Nephron progenitor cell (in vitro differentiated cells): ENCODE results near the gene TICAM2.

Source experiments
- DNase-seq: peaks from one replicate; pipeline ENCODE4 v3.0.0; 2021
- H3K27ac Mint-ChIP-seq: 2 replicates; pipeline ENCODE4 v1.8.0; 2021; ENCODE audit warnings: mild to moderate bottlenecking, moderate library complexity, mixed read lengths
- H3K27me3 Mint-ChIP-seq: 2 replicates; pipeline ENCODE4 v1.8.0; 2021; ENCODE audit warnings: mild to moderate bottlenecking, low read depth, mixed read lengths; ENCODE audit not compliant: poor library complexity
- H3K36me3 Mint-ChIP-seq: 2 replicates; pipeline ENCODE4 v1.8.0; 2021; ENCODE audit warnings: low read depth, mixed read lengths
- H3K4me1 Mint-ChIP-seq: 2 replicates; pipeline ENCODE4 v1.8.0; 2021; ENCODE audit warnings: mixed read lengths
- H3K4me3 Mint-ChIP-seq: 2 replicates; pipeline ENCODE4 v1.8.0; 2021; ENCODE audit warnings: mild to moderate bottlenecking, moderate library complexity, mixed read lengths
- H3K9me3 Mint-ChIP-seq: 2 replicates; pipeline ENCODE4 v1.8.0; 2021; ENCODE audit warnings: mild to moderate bottlenecking, moderate library complexity, mixed read lengths
- TF ChIP-seq, protein P1 (sequence below): fragments of 200-600 bp; sonication (generic); IDR thresholded peaks from 2 replicates; pipeline ENCODE4 v1.5.0; 2021; ENCODE audit warnings: antibody characterized with exemption

The TICAM2 gene

DNA sequence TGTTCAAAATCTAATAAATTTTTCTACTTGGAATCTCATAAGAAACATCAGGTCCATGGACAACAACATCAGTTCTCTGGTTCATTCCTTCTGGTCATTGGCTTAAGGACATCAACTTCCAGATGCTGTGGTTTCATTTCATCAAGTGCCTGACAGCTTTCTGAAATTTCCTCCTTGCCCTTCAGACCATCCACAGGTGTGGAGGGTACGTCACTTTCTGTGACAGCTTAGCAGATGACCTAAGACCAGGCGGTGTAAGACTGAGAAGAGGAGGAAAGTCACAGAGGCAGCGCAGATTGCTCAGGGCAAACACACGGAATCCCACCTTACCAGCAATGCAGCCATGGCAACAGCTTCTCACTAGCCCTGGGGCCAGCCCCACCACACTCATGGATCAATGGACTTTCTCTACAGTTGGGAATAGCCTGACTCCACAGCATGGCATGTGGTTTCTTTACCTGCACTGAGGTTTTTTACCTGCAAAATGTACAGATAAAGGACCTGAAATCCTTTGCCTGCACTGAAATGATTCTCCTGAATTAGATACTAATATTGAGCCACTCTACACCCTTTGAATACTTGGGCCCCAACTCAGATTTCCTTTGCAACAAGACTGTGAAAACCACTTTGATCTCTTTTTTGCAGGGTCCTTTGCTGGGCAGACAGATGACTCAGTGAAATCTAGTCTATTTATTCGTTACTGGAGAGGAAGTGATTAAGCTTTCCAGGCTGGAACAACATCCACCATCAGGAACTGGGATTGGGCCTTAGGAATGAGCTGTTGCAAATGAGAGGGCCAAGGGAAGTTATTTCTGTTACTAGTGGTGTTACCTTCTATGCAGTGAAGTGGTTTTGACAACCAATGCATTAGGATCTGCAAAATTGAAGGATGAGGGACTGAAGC is 26.9 kb downstream of the TICAM2 start:
- peaks cover 5% of the 10 kb centered on the region for H3K9me3 Mint-ChIP-seq
- no peak overlapping the region for H3K27ac Mint-ChIP-seq
- no peak for DNase-seq
- TF ChIP-seq, protein P1, sequence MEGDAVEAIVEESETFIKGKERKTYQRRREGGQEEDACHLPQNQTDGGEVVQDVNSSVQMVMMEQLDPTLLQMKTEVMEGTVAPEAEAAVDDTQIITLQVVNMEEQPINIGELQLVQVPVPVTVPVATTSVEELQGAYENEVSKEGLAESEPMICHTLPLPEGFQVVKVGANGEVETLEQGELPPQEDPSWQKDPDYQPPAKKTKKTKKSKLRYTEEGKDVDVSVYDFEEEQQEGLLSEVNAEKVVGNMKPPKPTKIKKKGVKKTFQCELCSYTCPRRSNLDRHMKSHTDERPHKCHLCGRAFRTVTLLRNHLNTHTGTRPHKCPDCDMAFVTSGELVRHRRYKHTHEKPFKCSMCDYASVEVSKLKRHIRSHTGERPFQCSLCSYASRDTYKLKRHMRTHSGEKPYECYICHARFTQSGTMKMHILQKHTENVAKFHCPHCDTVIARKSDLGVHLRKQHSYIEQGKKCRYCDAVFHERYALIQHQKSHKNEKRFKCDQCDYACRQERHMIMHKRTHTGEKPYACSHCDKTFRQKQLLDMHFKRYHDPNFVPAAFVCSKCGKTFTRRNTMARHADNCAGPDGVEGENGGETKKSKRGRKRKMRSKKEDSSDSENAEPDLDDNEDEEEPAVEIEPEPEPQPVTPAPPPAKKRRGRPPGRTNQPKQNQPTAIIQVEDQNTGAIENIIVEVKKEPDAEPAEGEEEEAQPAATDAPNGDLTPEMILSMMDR, result no peak
- no peak overlapping the region for H3K4me3 Mint-ChIP-seq
- H3K4me1 Mint-ChIP-seq, result no peaks in the 10 kb centered on the region
- H3K36me3 Mint-ChIP-seq, result peaks cover 5% of the 10 kb centered on the region
- no peaks in the 10 kb centered on the region for H3K27me3 Mint-ChIP-seq

DNA sequence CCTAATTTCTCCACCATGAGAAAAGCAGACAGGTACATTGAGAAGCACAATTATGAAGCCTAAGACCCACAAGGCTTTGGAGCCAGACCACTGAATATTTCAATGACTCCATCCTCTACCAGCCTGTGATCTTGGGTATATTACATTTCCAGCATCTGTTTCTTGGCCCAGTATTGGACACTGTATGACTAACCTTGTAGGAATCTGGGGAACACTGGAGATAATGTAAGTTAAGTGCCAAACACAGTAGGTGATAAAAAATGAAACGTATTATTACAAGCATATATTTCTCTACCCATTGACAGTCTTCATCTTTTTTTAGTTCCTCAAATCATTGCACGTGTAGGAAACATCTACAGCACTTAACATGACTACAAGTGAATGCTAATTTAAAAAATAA is 29.1 kb downstream of the TICAM2 start:
- Mint-ChIP-seq H3K4me1 (no peaks in the 10 kb centered on the region), H3K36me3 (peaks cover 5% of the 10 kb centered on the region), H3K9me3 (peaks cover 5% of the 10 kb centered on the region), H3K27ac (no peak overlapping the region), H3K4me3 (no peak overlapping the region), H3K27me3 (no peaks in the 10 kb centered on the region)
- no peak for DNase-seq
- TF ChIP-seq, protein P1, result no peak

DNA sequence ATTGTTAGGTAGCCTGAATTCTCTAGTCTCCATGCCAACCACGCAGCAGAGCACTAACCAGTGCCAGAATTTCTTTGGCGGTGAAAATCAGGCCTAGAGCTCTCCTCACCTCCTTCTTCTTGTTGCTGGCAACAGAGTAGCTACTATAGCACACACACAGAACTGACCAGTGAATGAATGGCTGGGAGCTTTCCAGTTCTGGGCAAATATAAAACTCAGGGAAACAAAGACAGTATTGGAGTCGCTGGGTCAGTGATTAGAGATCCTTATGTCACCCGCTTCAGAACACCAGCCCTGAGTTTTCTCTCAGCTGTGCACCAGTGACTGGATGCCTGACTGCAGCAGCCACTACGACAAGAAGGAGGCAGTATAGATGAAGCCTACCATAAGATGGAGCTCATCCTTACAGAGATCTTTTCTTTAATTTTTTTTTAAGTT is 30.8 kb downstream of the TICAM2 start:
- H3K36me3 Mint-ChIP-seq, result no peaks in the 10 kb centered on the region
- H3K27me3 Mint-ChIP-seq, result peaks cover 4% of the 10 kb centered on the region
- DNase-seq, result no peak
- H3K4me3 Mint-ChIP-seq, result no peak overlapping the region
- H3K4me1 Mint-ChIP-seq, result no peaks in the 10 kb centered on the region
- no peaks in the 10 kb centered on the region for H3K9me3 Mint-ChIP-seq
- TF ChIP-seq, protein P1, result no peak
- peak overlapping the region; percentile 55 for H3K27ac Mint-ChIP-seq

DNA sequence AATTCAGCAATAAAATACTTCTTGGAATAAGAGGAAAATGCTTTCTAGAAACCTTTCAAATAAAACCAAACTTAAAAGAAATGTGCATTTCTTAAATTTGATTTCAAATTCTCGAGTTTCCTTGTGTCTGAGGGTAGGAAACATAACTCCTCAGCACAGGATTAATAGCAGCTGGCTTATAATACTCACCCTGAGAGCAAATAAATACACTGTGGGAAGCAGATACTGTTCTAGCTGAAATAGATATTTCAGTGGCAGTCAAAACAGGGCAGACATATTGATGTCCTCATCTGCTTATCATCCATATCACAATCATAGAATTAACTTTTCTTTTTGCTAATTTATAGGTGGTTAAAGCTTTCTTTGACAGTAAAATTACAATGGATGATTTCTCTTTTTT is 33.6 kb downstream of the TICAM2 start:
- peaks cover 4% of the 10 kb centered on the region for H3K27me3 Mint-ChIP-seq
- H3K4me1 Mint-ChIP-seq, result no peaks in the 10 kb centered on the region
- no peak overlapping the region for H3K4me3 Mint-ChIP-seq
- H3K9me3 Mint-ChIP-seq, result no peaks in the 10 kb centered on the region
- DNase-seq, result no peak
- TF ChIP-seq, protein P1, result no peak
- no peak overlapping the region for H3K27ac Mint-ChIP-seq
- no peaks in the 10 kb centered on the region for H3K36me3 Mint-ChIP-seq

DNA sequence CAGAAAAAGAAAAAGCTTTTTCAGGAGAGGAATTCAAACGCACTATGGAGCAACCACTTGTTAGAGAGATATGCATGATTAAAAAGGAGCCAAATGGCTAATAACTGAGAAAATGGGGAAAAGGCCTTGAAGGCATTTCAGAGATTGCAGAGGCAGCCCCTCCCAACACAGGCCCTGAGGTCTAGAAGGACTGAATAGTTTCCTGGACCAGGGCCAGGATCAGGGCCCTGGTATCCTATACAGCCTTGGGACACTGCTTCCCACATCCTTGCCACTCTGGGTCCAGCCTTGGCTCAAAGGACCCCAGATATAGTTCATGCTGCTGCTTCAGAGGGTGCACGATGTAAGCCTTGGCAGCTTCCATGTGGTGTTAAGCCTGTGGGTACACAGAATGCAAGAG is 37.0 kb downstream of the TICAM2 start:
- TF ChIP-seq, protein P1, result no peak
- Mint-ChIP-seq H3K9me3 (peaks cover 6% of the 10 kb centered on the region), H3K36me3 (no peaks in the 10 kb centered on the region), H3K27me3 (peaks cover 9% of the 10 kb centered on the region), H3K4me1 (no peaks in the 10 kb centered on the region), H3K4me3 (no peak overlapping the region), H3K27ac (no peak overlapping the region)
- no peak for DNase-seq

DNA sequence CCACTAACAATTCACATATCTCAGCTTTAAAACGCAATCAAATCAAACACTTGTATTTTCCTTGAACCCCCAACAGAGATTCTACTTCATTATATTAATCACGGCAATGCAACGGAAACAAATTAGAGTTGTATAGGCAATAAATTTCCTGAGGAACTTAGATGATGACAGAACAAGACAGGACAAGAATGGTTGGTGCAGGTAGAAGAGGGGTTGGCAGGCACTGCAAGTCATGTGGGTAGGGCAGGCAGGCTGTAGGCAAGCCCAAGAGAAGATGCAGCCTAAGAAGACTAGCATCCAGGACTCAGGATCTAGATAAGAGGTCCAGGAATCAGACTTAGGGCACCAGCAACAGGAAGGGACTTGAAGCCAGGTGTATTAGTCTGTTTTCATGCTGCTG is 41.1 kb downstream of the TICAM2 start:
- DNase-seq, result no peak
- Mint-ChIP-seq H3K27me3 (peaks cover 13% of the 10 kb centered on the region), H3K36me3 (no peaks in the 10 kb centered on the region), H3K9me3 (peaks cover 6% of the 10 kb centered on the region), H3K4me1 (peaks cover 16% of the 10 kb centered on the region), H3K27ac (no peak overlapping the region), H3K4me3 (no peak overlapping the region)
- TF ChIP-seq, protein P1, result no peak
